ENCODE results near the gene TLE3. TPM values are rescaled to one million over a fixed set of nuclear protein-coding genes. Genes with fewer than 3 reads are reported as not detected.
A peak's percentile ranks its signal among the peaks of the same experiment; 100 is the strongest.

TLE3 gene
- total RNA-seq, 1 donor from 2014 or later: 17.8 TPM

DNA sequence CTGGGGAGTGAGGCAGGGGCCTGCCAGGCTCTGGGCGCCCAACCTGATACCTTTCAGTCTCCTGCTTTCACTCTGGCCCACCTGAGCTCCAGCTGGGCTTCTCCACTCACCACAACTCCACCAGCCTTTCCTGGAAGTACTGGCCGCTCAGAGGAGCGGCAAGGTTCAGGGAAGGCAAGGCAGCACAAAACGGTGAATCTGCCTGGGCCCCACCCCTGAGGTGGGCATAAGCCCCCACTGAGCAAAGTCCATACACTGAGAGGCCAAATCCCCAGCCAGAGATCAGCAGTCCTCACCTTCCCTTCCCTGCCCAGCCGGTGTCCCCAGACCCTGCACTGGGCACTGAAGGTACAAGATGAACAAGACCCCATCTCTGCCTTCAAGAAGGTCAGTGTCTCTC is 70.7 kb downstream of the TLE3 start:
- Histone ChIP-seq H3K27me3 (ENCODE audit: low read depth) (peaks cover 69% of the 10 kb centered on the region), H3K36me3 (no peaks in the 10 kb centered on the region), H3K4me3 (no peak overlapping the region), H3K9me3 (replicated peaks) (no peaks in the 10 kb centered on the region), H3K4me1 (peaks cover 31% of the 10 kb centered on the region), H3K27ac (replicated peaks) (no peak overlapping the region)
- intact Hi-C loops (cut with micrococcal nuclease): no loop called here
- TF ChIP-seq, protein P1, sequence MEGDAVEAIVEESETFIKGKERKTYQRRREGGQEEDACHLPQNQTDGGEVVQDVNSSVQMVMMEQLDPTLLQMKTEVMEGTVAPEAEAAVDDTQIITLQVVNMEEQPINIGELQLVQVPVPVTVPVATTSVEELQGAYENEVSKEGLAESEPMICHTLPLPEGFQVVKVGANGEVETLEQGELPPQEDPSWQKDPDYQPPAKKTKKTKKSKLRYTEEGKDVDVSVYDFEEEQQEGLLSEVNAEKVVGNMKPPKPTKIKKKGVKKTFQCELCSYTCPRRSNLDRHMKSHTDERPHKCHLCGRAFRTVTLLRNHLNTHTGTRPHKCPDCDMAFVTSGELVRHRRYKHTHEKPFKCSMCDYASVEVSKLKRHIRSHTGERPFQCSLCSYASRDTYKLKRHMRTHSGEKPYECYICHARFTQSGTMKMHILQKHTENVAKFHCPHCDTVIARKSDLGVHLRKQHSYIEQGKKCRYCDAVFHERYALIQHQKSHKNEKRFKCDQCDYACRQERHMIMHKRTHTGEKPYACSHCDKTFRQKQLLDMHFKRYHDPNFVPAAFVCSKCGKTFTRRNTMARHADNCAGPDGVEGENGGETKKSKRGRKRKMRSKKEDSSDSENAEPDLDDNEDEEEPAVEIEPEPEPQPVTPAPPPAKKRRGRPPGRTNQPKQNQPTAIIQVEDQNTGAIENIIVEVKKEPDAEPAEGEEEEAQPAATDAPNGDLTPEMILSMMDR (IDR thresholded peaks at IDR 0.05; ENCODE audit: borderline replicate concordance): no peak
- DNase-seq: no peak

DNA sequence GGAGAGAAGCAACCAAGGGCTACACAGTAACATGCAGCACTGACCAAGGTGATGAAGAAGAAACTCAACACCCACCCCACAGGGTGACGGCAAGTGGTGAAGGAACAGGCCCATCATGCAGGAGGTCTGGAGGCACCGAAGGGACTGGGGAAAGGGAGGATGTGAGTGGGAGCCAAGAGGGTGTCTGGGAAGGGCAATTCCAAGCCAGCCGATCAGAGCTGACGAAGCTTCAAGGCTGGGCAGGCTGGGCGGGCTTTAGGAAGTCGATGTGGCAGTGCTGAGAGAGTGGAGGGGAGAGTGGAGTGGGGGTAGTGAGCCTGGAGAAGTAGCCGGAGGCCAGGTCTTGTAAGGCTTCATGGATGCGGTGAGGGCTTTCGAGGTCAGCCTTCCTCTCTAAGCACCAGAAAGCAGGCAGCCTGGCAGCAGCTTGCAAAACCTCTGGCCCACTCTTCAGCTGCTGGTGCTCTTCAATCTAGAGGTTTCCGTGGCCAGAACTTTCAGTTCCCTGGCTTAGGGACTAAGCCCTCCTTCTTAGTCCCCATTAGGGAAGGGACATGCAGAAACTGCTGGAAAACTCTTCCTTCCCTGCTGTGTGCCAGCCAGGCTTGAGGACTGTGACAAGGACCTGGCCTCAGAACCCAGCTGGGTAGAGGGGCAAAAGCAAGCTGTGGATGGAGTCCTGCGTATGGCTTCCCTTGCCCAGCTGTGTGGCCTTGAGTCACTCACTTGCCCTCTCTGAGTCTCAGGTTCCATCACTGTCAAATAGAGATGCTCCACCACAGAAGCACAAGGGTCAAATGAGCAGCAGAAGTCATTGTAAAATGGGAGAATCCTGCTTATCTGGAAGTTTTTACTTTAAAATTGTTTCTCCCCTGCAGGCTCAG is 72.1 kb downstream of the TLE3 start:
- Histone ChIP-seq H3K27ac (replicated peaks) (no peak overlapping the region), H3K4me1 (peaks cover 31% of the 10 kb centered on the region), H3K36me3 (no peaks in the 10 kb centered on the region), H3K4me3 (no peak overlapping the region), H3K9me3 (replicated peaks) (no peaks in the 10 kb centered on the region), H3K27me3 (ENCODE audit: low read depth) (peaks cover 69% of the 10 kb centered on the region)
- intact Hi-C loops (cut with micrococcal nuclease): no loop called here
- TF ChIP-seq, protein P1 (IDR thresholded peaks at IDR 0.05; ENCODE audit: borderline replicate concordance): no peak
- no peak for DNase-seq

DNA sequence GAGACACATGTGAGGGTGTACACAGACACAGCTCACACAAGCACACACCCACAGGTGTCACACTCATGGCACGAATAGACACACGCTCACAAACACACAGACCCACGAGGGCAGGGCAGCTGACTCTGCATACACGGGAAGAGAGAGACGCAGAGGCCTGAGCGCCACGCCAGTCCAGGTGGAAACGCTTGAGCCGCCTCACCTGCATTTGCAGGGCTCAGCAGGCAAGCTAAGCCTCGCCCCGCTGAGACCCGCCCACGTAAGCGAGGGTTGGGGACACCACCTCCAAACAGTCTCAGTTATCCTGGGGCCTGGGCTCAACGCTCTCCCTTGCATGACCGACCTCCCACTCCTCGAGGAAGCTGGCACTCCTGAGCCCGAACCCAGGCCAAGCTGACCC is 73.2 kb downstream of the TLE3 start:
- peaks cover 31% of the 10 kb centered on the region for H3K4me1 ChIP-seq
- no peaks in the 10 kb centered on the region for H3K36me3 ChIP-seq
- peaks cover 65% of the 10 kb centered on the region for H3K27me3 ChIP-seq (ENCODE audit: low read depth)
- H3K9me3 ChIP-seq (replicated peaks): no peaks in the 10 kb centered on the region
- intact Hi-C loops (cut with micrococcal nuclease): no loop called here
- TF ChIP-seq, protein P1 (IDR thresholded peaks at IDR 0.05; ENCODE audit: borderline replicate concordance): no peak
- peak overlapping the region; percentile 3 for H3K27ac ChIP-seq (replicated peaks)
- DNase-seq: no peak
- no peak overlapping the region for H3K4me3 ChIP-seq

DNA sequence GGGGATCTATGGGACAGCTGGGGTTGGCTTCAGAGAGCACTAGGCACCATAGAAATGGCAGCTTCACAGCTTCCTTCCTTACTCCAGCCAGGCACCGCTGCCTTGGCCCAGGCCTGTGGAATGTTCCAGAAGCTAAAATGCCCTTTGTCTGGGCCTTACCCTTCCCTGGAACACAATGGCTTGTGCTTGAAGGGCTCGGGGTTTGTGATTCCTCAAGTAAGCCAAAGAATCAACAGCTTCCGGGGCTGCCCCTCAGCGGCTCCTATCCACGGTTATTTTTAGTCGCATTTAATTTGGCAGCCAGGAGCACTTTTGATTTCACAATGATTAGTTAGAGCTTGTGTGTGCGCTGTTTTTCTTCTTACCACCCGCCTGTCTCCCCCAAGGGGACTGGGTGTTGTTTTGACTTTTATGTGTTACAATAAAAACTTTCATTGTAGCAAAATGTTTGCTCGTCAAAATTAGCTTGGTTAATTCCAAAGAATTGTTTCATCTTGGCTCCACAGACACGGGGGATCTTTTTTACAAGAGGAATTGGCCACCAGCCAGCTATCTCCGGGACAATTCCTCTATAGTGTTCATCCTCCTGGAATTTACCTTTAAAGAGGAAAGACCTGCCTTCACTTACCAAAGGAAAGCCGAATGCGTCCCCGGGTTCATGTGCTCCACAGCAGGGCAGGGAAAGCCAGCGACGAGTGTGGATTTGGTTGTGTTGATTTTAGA is 73.8 kb downstream of the TLE3 start:
- peak; percentile 36 for DNase-seq
- Histone ChIP-seq H3K27ac (replicated peaks) (peak overlapping the region; percentile 42), H3K36me3 (no peaks in the 10 kb centered on the region), H3K4me3 (no peak overlapping the region), H3K27me3 (ENCODE audit: low read depth) (peaks cover 65% of the 10 kb centered on the region), H3K9me3 (replicated peaks) (no peaks in the 10 kb centered on the region), H3K4me1 (peaks cover 31% of the 10 kb centered on the region)
- intact Hi-C loops (cut with micrococcal nuclease): no loop called here
- TF ChIP-seq, protein P1 (IDR thresholded peaks at IDR 0.05; ENCODE audit: borderline replicate concordance): no peak

DNA sequence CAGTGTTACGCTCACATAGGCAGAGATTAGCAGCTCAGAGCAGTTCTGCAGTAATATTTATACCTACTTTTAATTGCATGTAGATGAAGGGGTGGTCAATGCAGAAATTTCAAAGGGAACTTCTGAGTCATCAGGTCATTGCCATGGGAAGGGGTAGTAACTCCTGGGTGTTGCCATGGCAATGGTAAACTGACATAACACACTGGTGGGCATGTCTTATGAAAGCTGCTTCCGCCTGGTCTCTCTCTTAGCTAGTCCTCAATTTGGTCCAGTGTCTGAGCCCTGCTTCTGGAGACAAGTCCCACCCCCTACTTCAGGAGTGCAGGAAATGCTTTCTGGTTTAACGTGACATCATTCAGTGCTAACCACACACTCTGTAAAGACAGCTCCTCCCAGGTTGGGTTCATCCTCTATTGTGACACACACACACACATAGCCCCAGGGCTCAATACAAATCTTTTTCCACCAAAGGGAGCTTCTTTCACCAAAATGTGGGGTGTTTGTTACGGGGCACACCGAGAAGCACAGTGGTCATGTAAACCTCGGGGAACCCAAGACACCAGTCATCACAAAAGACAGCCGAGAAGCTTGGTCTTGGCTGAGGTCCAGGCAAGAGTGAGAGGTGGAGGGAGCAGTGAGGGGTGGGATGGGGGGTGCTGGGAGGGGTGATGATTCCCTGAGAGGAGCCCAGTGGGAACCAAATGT is 74.5 kb downstream of the TLE3 start:
- no peak overlapping the region for H3K4me3 ChIP-seq
- no peaks in the 10 kb centered on the region for H3K36me3 ChIP-seq

More for the DNA sequence above, 74.5 kb downstream of the TLE3 start:
- DNase-seq: no peak
- Histone ChIP-seq H3K4me1 (peaks cover 31% of the 10 kb centered on the region), H3K9me3 (replicated peaks) (no peaks in the 10 kb centered on the region), H3K27me3 (ENCODE audit: low read depth) (peaks cover 65% of the 10 kb centered on the region), H3K27ac (replicated peaks) (peak overlapping the region; percentile 42)
- intact Hi-C loops (cut with micrococcal nuclease): no loop called here
- TF ChIP-seq, protein P1 (IDR thresholded peaks at IDR 0.05; ENCODE audit: borderline replicate concordance): no peak
